GM12891 (cell line): ENCODE results near the gene SIRPG.

ENCODE experiments used
- PAX5 ChIP-seq: IDR thresholded peaks from 2 replicates; pipeline ENCODE4 v1.6.1; 2011; ENCODE audit warnings: low read length, moderate library complexity, mild to moderate bottlenecking; ENCODE audit not compliant: insufficient read depth, severe bottlenecking
- POLR2A ChIP-seq: IDR thresholded peaks from 2 replicates; pipeline ENCODE4 v1.6.1; 2011; ENCODE audit warnings: low read depth, low read length, control low read depth
- POLR2AphosphoS5 ChIP-seq: IDR thresholded peaks from 2 replicates; pipeline ENCODE4 v1.6.1; 2011; ENCODE audit warnings: low read depth, low read length, control low read depth
- POU2F2 ChIP-seq: IDR thresholded peaks from 2 replicates; pipeline ENCODE4 v1.6.1; 2011; ENCODE audit warnings: low read depth, mild to moderate bottlenecking, control low read depth, low read length, moderate library complexity
- TAF1 ChIP-seq: IDR thresholded peaks from 2 replicates; pipeline ENCODE4 v1.6.1; 2011; ENCODE audit warnings: low read depth, low read length, control low read depth

GRCh38 chr20:1661542-1662299 is 4.1 kb upstream of the SIRPG start:
- TF ChIP-seq POLR2AphosphoS5 (no peak), POLR2A (no peak), POU2F2 (no peak), TAF1 (no peak), PAX5 (no peak)
